Brain pericyte (primary cell): ENCODE measurements around the gene KLF2.
"Not testable (repeated sequence)": the region's sequence is repeated elsewhere in the genome, so short reads cannot be mapped to it uniquely, and the experiment has no call there.

ENCODE experiments used
- DNase-seq: peaks from one replicate; pipeline ENCODE4 v3.0.0-alpha.2; 2012; ENCODE audit warnings: low read depth, low spot score

KLF2 gene

GRCh38 chr19:16324384-16325160, at the start of gene KLF2:
Gene KLF2 (plus strand): TSS chr19:16324826. CDS start chr19:16324924, 98 bp downstream.
- no peak for DNase-seq

GRCh38 chr19:16280306-16280705, 44.3 kb upstream of the KLF2 start:
- DNase-seq = no peak

- DNase-seq = no peak
These were observed 42.9 kb upstream of the KLF2 start for GRCh38 chr19:16281743-16282142.

GRCh38 chr19:16283210-16284061, 41.2 kb upstream of the KLF2 start:
- DNase-seq = no peak

GRCh38 chr19:16284505-16284904, 40.1 kb upstream of the KLF2 start:
- no peak for DNase-seq

- not testable (repeated sequence) for DNase-seq
These were observed 39.5 kb upstream of the KLF2 start for GRCh38 chr19:16285079-16285478.

- no peak for DNase-seq
These were observed 38.7 kb upstream of the KLF2 start for GRCh38 chr19:16285769-16286498.

- no peak for DNase-seq
These were observed 36.1 kb upstream of the KLF2 start for GRCh38 chr19:16288544-16288943.

GRCh38 chr19:16289594-16289993, 35.0 kb upstream of the KLF2 start:
- no peak for DNase-seq

- no peak for DNase-seq
These were observed 33.9 kb upstream of the KLF2 start for GRCh38 chr19:16290692-16291091.

- peak; percentile 46 for DNase-seq
These were observed 31.2 kb upstream of the KLF2 start for GRCh38 chr19:16293118-16294091.

- no peak for DNase-seq
These were observed 29.6 kb upstream of the KLF2 start for GRCh38 chr19:16295057-16295456.

- no peak for DNase-seq
These were observed 27.9 kb upstream of the KLF2 start for GRCh38 chr19:16296713-16297112.

- no peak for DNase-seq
These were observed 26.9 kb upstream of the KLF2 start for GRCh38 chr19:16297575-16298178.

GRCh38 chr19:16298334-16298733, 26.3 kb upstream of the KLF2 start:
- no peak for DNase-seq

GRCh38 chr19:16301999-16302694, 22.5 kb upstream of the KLF2 start:
- no peak for DNase-seq

GRCh38 chr19:16303755-16304154, 20.9 kb upstream of the KLF2 start:
- DNase-seq = no peak

GRCh38 chr19:16304511-16304910, 20.1 kb upstream of the KLF2 start:
- DNase-seq = not testable (repeated sequence)

GRCh38 chr19:16305060-16305459, 19.6 kb upstream of the KLF2 start:
- not testable (repeated sequence) for DNase-seq
